Neural progenitor cell (in vitro differentiated cells): ENCODE data around the gene FASTKD1. TPM values are rescaled to one million over a fixed set of nuclear protein-coding genes. Genes with fewer than 3 reads are reported as not detected.

Source experiments
- DNase-seq: peaks from one replicate; pipeline ENCODE4 v3.0.0-alpha.2; 2016; ENCODE audit warnings: low spot score
- H2AFZ ChIP-seq: fragments of 200-600 bp; sonication (generic); replicated peaks from 2 replicates; pipeline ENCODE4 v1.6.1; 2016; ENCODE audit warnings: antibody characterized with exemption
- H3F3A ChIP-seq: fragments of 200-600 bp; sonication (generic); 2 replicates; pipeline ENCODE4 v1.6.1; 2016; ENCODE audit warnings: antibody characterized with exemption, low read depth
- H3K27ac ChIP-seq: fragments of 200-600 bp; sonication (generic); 2 replicates; pipeline ENCODE4 v1.5.1; 2016; ENCODE audit warnings: mild to moderate bottlenecking
- H3K27me3 ChIP-seq: fragments of 200-600 bp; sonication (generic); 2 replicates; pipeline ENCODE4 v1.6.1; 2016; ENCODE audit warnings: mild to moderate bottlenecking, moderate library complexity
- H3K36me3 ChIP-seq: fragments of 200-600 bp; sonication (generic); 2 replicates; pipeline ENCODE4 v1.5.1; 2016
- H3K4me1 ChIP-seq: fragments of 200-600 bp; sonication (generic); 2 replicates; pipeline ENCODE4 v1.6.1; 2016; ENCODE audit warnings: mixed run types
- H3K4me2 ChIP-seq: fragments of 200-600 bp; sonication (generic); 2 replicates; pipeline ENCODE4 v1.6.1; 2016
- H3K4me3 ChIP-seq: fragments of 200-600 bp; sonication (generic); 2 replicates; pipeline ENCODE4 v1.5.1; 2016
- H3K79me2 ChIP-seq: fragments of 200-600 bp; sonication (generic); 2 replicates; pipeline ENCODE4 v1.6.1; 2016; ENCODE audit warnings: low read depth
- H3K9ac ChIP-seq: fragments of 200-600 bp; sonication (generic); 2 replicates; pipeline ENCODE4 v1.6.1; 2016
- H3K9me3 ChIP-seq: fragments of 200-600 bp; sonication (generic); 2 replicates; pipeline ENCODE4 v1.5.1; 2016; ENCODE audit warnings: low read depth
- H4K20me1 ChIP-seq: fragments of 200-600 bp; sonication (generic); 2 replicates; pipeline ENCODE4 v1.6.1; 2016; ENCODE audit warnings: low read depth
- H3K27ac Mint-ChIP-seq: 3 replicates; pipeline ENCODE4 v1.8.0; 2021; ENCODE audit warnings: mixed read lengths
- H3K27me3 Mint-ChIP-seq: 2 replicates; pipeline ENCODE4 v1.8.0; 2022; ENCODE audit warnings: low read depth, mild to moderate bottlenecking, inconsistent platforms, moderate library complexity, mixed read lengths; ENCODE audit not compliant: insufficient read depth
- H3K36me3 Mint-ChIP-seq: 3 replicates; pipeline ENCODE4 v1.8.0; 2021; ENCODE audit warnings: mixed read lengths
- H3K4me1 Mint-ChIP-seq: 3 replicates; pipeline ENCODE4 v1.8.0; 2021; ENCODE audit warnings: mixed read lengths
- H3K4me3 Mint-ChIP-seq: 3 replicates; pipeline ENCODE4 v1.8.0; 2021; ENCODE audit warnings: mild to moderate bottlenecking, moderate library complexity, mixed read lengths
- H3K9me3 Mint-ChIP-seq: 3 replicates; pipeline ENCODE4 v1.8.0; 2020; ENCODE audit warnings: mixed read lengths
- CTCF ChIP-seq: fragments of 200-600 bp; sonication (generic); IDR thresholded peaks from 2 replicates; pipeline ENCODE4 v1.5.1; 2017; ENCODE audit warnings: antibody characterized with exemption, mild to moderate bottlenecking
- EZH2 ChIP-seq: fragments of 200-600 bp; sonication (generic); IDR thresholded peaks from 2 replicates; pipeline ENCODE4 v1.6.1; 2017; ENCODE audit warnings: antibody characterized with exemption, mild to moderate bottlenecking, moderate library complexity
- EZH2phosphoT487 ChIP-seq: fragments of 200-600 bp; sonication (generic); IDR thresholded peaks from 2 replicates; pipeline ENCODE4 v1.6.1; 2017; ENCODE audit warnings: antibody characterized with exemption
- total RNA-seq: library from RNA; depleted of rRNA; stranded (reverse); fragments of >200 nt; gene quantifications from 2 replicates; pipeline ENCODE4 v1.2.3, GENCODE V29; 2015; ENCODE audit warnings: low replicate concordance

The FASTKD1 gene
- total RNA-seq, 1 donor from 2014 or later, result 60.3 TPM

GRCh38 chr2:169495310-169495928 lies 78.2 kb downstream of the FASTKD1 start:
- DNase-seq, result no peak
- Mint-ChIP-seq H3K27ac (no peak overlapping the region), H3K36me3 (peaks cover 9% of the 10 kb centered on the region), H3K4me1 (no peaks in the 10 kb centered on the region), H3K4me3 (no peak overlapping the region), H3K27me3 (no peaks in the 10 kb centered on the region), H3K9me3 (peaks cover 3% of the 10 kb centered on the region)
- Histone ChIP-seq H3K27me3 (no peaks in the 10 kb centered on the region), H3K27ac (no peak overlapping the region), H4K20me1 (no peaks in the 10 kb centered on the region), H3K36me3 (no peaks in the 10 kb centered on the region), H3K4me3 (no peak overlapping the region), H3K4me2 (no peak overlapping the region), H3K79me2 (no peaks in the 10 kb centered on the region), H3K9ac (no peak overlapping the region), H3K9me3 (no peaks in the 10 kb centered on the region), H2AFZ (no peak overlapping the region), H3K4me1 (no peaks in the 10 kb centered on the region), H3F3A (no peaks in the 10 kb centered on the region)
- TF ChIP-seq CTCF, result no peak

- H3K36me3 Mint-ChIP-seq, result peaks cover 11% of the 10 kb centered on the region
- H3K9me3 ChIP-seq, result no peaks in the 10 kb centered on the region
- no peak for DNase-seq
- H3K4me3 Mint-ChIP-seq, result no peak overlapping the region
- no peak for TF ChIP-seq EZH2phosphoT487
- no peak for TF ChIP-seq EZH2
- no peak for TF ChIP-seq CTCF
- H2AFZ ChIP-seq, result no peak overlapping the region
- no peaks in the 10 kb centered on the region for H3K36me3 ChIP-seq
- peaks cover 3% of the 10 kb centered on the region for H3K9me3 Mint-ChIP-seq
- H3K79me2 ChIP-seq, result no peaks in the 10 kb centered on the region
- no peak overlapping the region for H3K27ac Mint-ChIP-seq
- no peaks in the 10 kb centered on the region for H3K27me3 ChIP-seq
- no peaks in the 10 kb centered on the region for H3K4me1 Mint-ChIP-seq
- no peak overlapping the region for H3K4me3 ChIP-seq
- no peaks in the 10 kb centered on the region for H3K27me3 Mint-ChIP-seq
- H3K4me2 ChIP-seq, result no peak overlapping the region
- no peaks in the 10 kb centered on the region for H3K4me1 ChIP-seq
- H3K27ac ChIP-seq, result no peak overlapping the region
- H3F3A ChIP-seq, result no peaks in the 10 kb centered on the region
- no peak overlapping the region for H3K9ac ChIP-seq
- no peaks in the 10 kb centered on the region for H4K20me1 ChIP-seq
Observed at GRCh38 chr2:169493360-169493759, 80.3 kb downstream of the FASTKD1 start.

- no peaks in the 10 kb centered on the region for H3K9me3 ChIP-seq
- H3K4me1 Mint-ChIP-seq, result no peaks in the 10 kb centered on the region
- no peaks in the 10 kb centered on the region for H3K36me3 ChIP-seq
- H4K20me1 ChIP-seq, result no peaks in the 10 kb centered on the region
- H3K4me1 ChIP-seq, result no peaks in the 10 kb centered on the region
- no peak for TF ChIP-seq CTCF
- TF ChIP-seq EZH2, result no peak
- no peak for TF ChIP-seq EZH2phosphoT487
- H3K79me2 ChIP-seq, result no peaks in the 10 kb centered on the region
- no peaks in the 10 kb centered on the region for H3K27me3 Mint-ChIP-seq
- H3K36me3 Mint-ChIP-seq, result peaks cover 11% of the 10 kb centered on the region
- no peak overlapping the region for H3K4me3 Mint-ChIP-seq
- peaks cover 3% of the 10 kb centered on the region for H3K9me3 Mint-ChIP-seq
- H3K27ac ChIP-seq, result no peak overlapping the region
- H3K4me3 ChIP-seq, result no peak overlapping the region
- no peak overlapping the region for H3K9ac ChIP-seq
- no peaks in the 10 kb centered on the region for H3F3A ChIP-seq
- no peak overlapping the region for H3K27ac Mint-ChIP-seq
- no peak overlapping the region for H2AFZ ChIP-seq
- DNase-seq, result no peak
- H3K27me3 ChIP-seq, result no peaks in the 10 kb centered on the region
- H3K4me2 ChIP-seq, result no peak overlapping the region
Observed at GRCh38 chr2:169491378-169491777, 82.3 kb downstream of the FASTKD1 start.
